GM13977 (cell line): ENCODE results near the gene NELL1.

Source experiments
- DNase-seq: peaks from one replicate; pipeline ENCODE4 v3.0.0; 2012; ENCODE audit warnings: low spot score
- in situ Hi-C: fragments of 300-500 bp; cut with MboI; formaldehyde crosslinking; loops from one replicate; pipeline ENCODE4 v1.12.0; 2022; ENCODE audit warnings: low sequenced_read_pairs, low pct_unique_long_range_greater_than_20kb, mixed read lengths, inconsistent platforms; ENCODE audit not compliant: unreplicated experiment
- TF ChIP-seq, protein P1 (sequence below): IDR thresholded peaks from 2 replicates; pipeline ENCODE4 v1.5.1; 2012; ENCODE audit warnings: mild to moderate bottlenecking, control low read depth; ENCODE audit not compliant: insufficient read depth; ENCODE audit errors: extremely low read depth, missing control alignments

Gene NELL1

DNA sequence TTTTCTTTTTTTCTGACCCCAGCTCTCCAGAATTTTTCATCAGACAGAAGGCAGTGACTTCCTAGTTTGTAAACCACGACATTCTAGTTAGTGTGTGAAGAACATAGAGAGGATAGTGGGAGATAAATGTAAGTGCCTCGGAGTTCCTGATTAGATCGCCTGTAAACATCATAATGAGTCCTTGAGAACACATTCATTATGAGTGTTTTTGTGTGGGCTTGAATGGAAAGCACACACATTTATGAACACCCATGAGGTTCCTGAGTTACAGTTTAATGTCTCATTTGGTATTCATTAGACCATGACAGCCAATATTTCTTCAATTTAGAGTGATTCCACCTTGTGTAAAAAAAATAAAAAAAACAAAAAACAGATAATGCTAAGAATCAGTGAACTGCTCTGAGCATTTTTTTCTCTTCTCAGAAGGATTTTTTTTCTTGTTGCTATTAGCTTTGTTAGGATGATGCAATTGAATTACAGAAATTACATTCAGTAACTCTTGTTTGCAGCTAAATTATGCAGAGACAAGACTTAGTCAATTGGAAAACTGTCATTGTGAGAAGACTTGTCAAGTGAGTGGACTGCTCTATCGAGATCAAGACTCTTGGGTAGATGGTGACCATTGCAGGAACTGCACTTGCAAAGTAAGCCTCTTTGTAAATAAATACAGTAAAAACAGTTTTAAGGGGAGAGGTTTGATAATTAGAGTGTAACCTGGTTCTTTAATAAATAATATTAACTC, 257.6 kb downstream of the NELL1 start:
- in situ Hi-C loops, result no loop called here
- no peak for DNase-seq
- TF ChIP-seq, protein P1, sequence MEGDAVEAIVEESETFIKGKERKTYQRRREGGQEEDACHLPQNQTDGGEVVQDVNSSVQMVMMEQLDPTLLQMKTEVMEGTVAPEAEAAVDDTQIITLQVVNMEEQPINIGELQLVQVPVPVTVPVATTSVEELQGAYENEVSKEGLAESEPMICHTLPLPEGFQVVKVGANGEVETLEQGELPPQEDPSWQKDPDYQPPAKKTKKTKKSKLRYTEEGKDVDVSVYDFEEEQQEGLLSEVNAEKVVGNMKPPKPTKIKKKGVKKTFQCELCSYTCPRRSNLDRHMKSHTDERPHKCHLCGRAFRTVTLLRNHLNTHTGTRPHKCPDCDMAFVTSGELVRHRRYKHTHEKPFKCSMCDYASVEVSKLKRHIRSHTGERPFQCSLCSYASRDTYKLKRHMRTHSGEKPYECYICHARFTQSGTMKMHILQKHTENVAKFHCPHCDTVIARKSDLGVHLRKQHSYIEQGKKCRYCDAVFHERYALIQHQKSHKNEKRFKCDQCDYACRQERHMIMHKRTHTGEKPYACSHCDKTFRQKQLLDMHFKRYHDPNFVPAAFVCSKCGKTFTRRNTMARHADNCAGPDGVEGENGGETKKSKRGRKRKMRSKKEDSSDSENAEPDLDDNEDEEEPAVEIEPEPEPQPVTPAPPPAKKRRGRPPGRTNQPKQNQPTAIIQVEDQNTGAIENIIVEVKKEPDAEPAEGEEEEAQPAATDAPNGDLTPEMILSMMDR, result no peak

DNA sequence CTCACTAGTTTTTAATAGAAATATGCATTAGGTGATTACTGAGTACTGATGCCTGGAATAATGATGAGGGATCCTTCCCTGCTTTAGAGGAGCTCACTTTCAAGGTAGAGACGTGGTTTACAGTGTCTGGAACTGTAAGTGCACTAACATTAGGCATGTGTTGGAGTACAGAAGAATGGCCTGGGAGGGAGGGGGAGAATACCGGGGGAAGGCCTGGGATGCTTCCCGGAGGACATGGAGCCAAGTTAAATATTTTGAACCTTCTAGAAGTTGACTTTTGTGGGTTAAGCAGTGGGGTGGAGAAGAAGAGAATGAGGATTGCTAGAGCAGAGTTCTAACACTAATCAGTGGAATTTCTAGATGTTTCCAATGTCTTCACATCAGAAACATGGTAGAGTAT, 261.6 kb downstream of the NELL1 start:
- TF ChIP-seq, protein P1, result no peak

GRCh38 chr11:20933086-20933485, 263.7 kb downstream of the NELL1 start:
- no peak for DNase-seq
- in situ Hi-C loops, result no loop called here
- TF ChIP-seq, protein P1, result no peak

More for the DNA sequence above, 261.6 kb downstream of the NELL1 start:
- no peak for DNase-seq
- in situ Hi-C loops, result no loop called here

DNA sequence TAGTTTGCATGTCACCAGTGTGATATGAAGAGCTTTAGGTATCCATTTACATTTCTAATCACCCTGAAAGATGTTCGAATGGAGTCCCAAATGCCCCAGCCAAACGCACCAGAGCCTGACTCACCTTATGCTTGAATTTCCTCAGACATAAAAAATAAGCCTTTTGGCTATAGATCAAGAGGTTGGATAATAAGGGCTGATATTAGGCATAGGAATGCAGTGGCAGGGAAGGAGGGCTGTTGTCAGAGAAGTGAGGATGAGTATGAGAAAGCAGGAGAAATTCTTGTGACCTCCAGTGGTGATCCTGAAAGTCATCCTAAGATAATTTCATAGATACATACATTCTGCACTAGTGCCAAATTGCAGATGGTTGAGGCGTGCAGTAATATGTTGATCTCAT, 264.6 kb downstream of the NELL1 start:
- TF ChIP-seq, protein P1, result no peak
- in situ Hi-C loops, result no loop called here
- DNase-seq, result no peak

- TF ChIP-seq, protein P1, result no peak
- in situ Hi-C loops, result no loop called here
- DNase-seq, result no peak
Measured at GRCh38 chr11:20934516-20934915, 265.1 kb downstream of the NELL1 start.

DNA sequence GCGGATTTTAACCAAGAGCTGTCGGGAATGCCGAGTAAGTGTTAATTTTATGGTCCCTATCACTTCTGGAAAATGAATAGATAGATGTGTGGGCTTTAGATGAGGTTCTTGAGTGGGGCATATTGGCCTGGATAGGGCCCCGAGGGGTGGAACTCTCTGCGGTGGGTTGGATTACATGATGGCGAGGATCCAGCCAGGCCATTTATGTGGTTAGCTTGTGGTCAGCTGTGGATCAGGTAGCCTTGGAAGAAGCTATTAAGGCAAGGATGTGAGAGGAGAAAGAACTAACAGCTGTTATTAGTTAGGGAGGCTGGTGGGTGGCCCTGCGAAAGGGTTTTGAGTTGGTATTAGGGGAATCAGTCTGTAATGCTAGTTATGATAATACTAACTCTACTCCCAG, 268.4 kb downstream of the NELL1 start:
- TF ChIP-seq, protein P1, result no peak
- in situ Hi-C loops, result no loop called here
- DNase-seq, result no peak
